C4-2B (cell line): ENCODE results near the gene PLP2.

Experiments used
- ZFX ChIP-seq: fragments of 450-650 bp; IDR thresholded peaks from 2 replicates; pipeline ENCODE4 v1.6.1; 2017
- TF ChIP-seq, protein P1 (sequence below): fragments of 450-650 bp; conservative IDR thresholded peaks from 2 replicates; pipeline ENCODE4 v1.5.1; 2017; ENCODE audit warnings: mild to moderate bottlenecking

DNA sequence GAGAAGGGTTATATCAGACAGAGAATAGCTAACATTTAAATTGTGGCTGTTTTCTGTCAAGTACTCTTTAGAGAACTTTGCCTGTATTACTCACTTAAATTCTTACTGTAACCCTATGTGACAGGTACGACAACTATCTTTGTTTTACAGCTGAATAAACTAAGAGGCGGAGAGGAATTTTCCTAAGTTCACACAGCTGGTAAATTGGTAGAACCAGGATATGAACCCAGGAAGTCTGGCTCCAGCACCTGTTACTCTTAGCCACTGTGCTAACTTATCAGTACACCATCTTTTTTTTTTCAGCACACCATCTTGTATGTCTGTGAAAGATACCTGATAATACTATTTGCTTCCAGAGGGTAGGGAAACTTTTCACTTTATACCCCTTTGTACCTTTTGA is 30.3 kb downstream of the PLP2 start:
- TF ChIP-seq, protein P1, sequence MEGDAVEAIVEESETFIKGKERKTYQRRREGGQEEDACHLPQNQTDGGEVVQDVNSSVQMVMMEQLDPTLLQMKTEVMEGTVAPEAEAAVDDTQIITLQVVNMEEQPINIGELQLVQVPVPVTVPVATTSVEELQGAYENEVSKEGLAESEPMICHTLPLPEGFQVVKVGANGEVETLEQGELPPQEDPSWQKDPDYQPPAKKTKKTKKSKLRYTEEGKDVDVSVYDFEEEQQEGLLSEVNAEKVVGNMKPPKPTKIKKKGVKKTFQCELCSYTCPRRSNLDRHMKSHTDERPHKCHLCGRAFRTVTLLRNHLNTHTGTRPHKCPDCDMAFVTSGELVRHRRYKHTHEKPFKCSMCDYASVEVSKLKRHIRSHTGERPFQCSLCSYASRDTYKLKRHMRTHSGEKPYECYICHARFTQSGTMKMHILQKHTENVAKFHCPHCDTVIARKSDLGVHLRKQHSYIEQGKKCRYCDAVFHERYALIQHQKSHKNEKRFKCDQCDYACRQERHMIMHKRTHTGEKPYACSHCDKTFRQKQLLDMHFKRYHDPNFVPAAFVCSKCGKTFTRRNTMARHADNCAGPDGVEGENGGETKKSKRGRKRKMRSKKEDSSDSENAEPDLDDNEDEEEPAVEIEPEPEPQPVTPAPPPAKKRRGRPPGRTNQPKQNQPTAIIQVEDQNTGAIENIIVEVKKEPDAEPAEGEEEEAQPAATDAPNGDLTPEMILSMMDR, result no peak
- no peak for TF ChIP-seq ZFX
